ENCODE results near the gene HSPA12A. TPM values are rescaled to one million over a fixed set of nuclear protein-coding genes. Genes with fewer than 3 reads are reported as not detected.

The HSPA12A gene
- total RNA-seq, 2 donors from 2014 or later: 0.72 to 0.74 TPM

GRCh38 chr10:116766241-116766827 is 24.0 kb upstream of the HSPA12A start:
- no peak for DNase-seq
- no peaks in the 10 kb centered on the region for H3K36me3 Mint-ChIP-seq (ENCODE audit: insufficient read depth in 2 of 2)
- no peak for ATAC-seq (replicated peaks in 1 of 2)

GRCh38 chr10:116765648-116766081 is 23.3 kb upstream of the HSPA12A start:
- ATAC-seq (replicated peaks in 1 of 2): no peak
- peaks cover 0 to 2% of the 10 kb centered on the region in 2 donors for H3K9me3 Mint-ChIP-seq
- no peaks in the 10 kb centered on the region for H3K4me1 Mint-ChIP-seq (ENCODE audit: low read depth)
- no peaks in the 10 kb centered on the region for H3K36me3 Mint-ChIP-seq (ENCODE audit: insufficient read depth in 2 of 2)
- H3K27me3 Mint-ChIP-seq (ENCODE audit: low read depth): peaks cover 77% of the 10 kb centered on the region
- no peak overlapping the region for H3K27ac Mint-ChIP-seq
- DNase-seq: peak; percentile 51 to 55
- H3K4me3 Mint-ChIP-seq: no peak overlapping the region

More at GRCh38 chr10:116766241-116766827, 24.0 kb upstream of the HSPA12A start:
- no peak overlapping the region for H3K27ac Mint-ChIP-seq
- no peak overlapping the region for H3K4me3 Mint-ChIP-seq
- peaks cover 74% of the 10 kb centered on the region for H3K27me3 Mint-ChIP-seq (ENCODE audit: low read depth)
- no peaks in the 10 kb centered on the region for H3K4me1 Mint-ChIP-seq (ENCODE audit: low read depth)
- H3K9me3 Mint-ChIP-seq: peaks cover 0 to 2% of the 10 kb centered on the region in 2 donors

- Mint-ChIP-seq H3K27me3 (ENCODE audit: low read depth) (peaks cover 75% of the 10 kb centered on the region), H3K36me3 (ENCODE audit: insufficient read depth in 2 of 2) (no peaks in the 10 kb centered on the region), H3K4me3 (no peak overlapping the region), H3K27ac (no peak overlapping the region), H3K4me1 (ENCODE audit: low read depth) (no peaks in the 10 kb centered on the region), H3K9me3 (peaks cover 0 to 2% of the 10 kb centered on the region in 2 donors)
- ATAC-seq (replicated peaks in 1 of 2): no peak
- DNase-seq: no peak
Measured at GRCh38 chr10:116764979-116765378, 22.6 kb upstream of the HSPA12A start.

- peaks cover 81% of the 10 kb centered on the region for H3K27me3 Mint-ChIP-seq (ENCODE audit: low read depth)
- peaks cover 0 to 5% of the 10 kb centered on the region in 2 donors for H3K9me3 Mint-ChIP-seq
- no peaks in the 10 kb centered on the region for H3K4me1 Mint-ChIP-seq (ENCODE audit: low read depth)
- ATAC-seq (replicated peaks in 1 of 2) (no peak), DNase-seq (no peak)
- no peak overlapping the region for H3K4me3 Mint-ChIP-seq
- H3K36me3 Mint-ChIP-seq (ENCODE audit: insufficient read depth in 2 of 2): no peaks in the 10 kb centered on the region
- no peak overlapping the region for H3K27ac Mint-ChIP-seq
Measured at GRCh38 chr10:116763440-116763839, 21.1 kb upstream of the HSPA12A start.

GRCh38 chr10:116761883-116762282 is 19.5 kb upstream of the HSPA12A start:
- no peaks in the 10 kb centered on the region for H3K4me1 Mint-ChIP-seq (ENCODE audit: low read depth)
- no peak overlapping the region for H3K4me3 Mint-ChIP-seq
- ATAC-seq (replicated peaks in 1 of 2) (no peak), DNase-seq (no peak)
- H3K9me3 Mint-ChIP-seq: peaks cover 0 to 5% of the 10 kb centered on the region in 2 donors
- peaks cover 78% of the 10 kb centered on the region for H3K27me3 Mint-ChIP-seq (ENCODE audit: low read depth)
- no peak overlapping the region for H3K27ac Mint-ChIP-seq
- no peaks in the 10 kb centered on the region for H3K36me3 Mint-ChIP-seq (ENCODE audit: insufficient read depth in 2 of 2)

- Mint-ChIP-seq H3K27ac (no peak overlapping the region), H3K4me3 (no peak overlapping the region), H3K9me3 (peaks cover 0 to 5% of the 10 kb centered on the region in 2 donors), H3K4me1 (ENCODE audit: low read depth) (no peaks in the 10 kb centered on the region), H3K27me3 (ENCODE audit: low read depth) (peaks cover 69% of the 10 kb centered on the region), H3K36me3 (ENCODE audit: insufficient read depth in 2 of 2) (no peaks in the 10 kb centered on the region)
- no peak for ATAC-seq (replicated peaks in 1 of 2)
- DNase-seq: no peak
Measured at GRCh38 chr10:116760919-116761318, 18.6 kb upstream of the HSPA12A start.

- H3K36me3 Mint-ChIP-seq (ENCODE audit: insufficient read depth in 2 of 2): no peaks in the 10 kb centered on the region
- peaks cover 48% of the 10 kb centered on the region for H3K27me3 Mint-ChIP-seq (ENCODE audit: low read depth)
- no peak for ATAC-seq (replicated peaks in 1 of 2)
- no peaks in the 10 kb centered on the region for H3K4me1 Mint-ChIP-seq (ENCODE audit: low read depth)
- no peak overlapping the region for H3K4me3 Mint-ChIP-seq
- peaks cover 0 to 3% of the 10 kb centered on the region in 2 donors for H3K9me3 Mint-ChIP-seq
- DNase-seq: no peak
- H3K27ac Mint-ChIP-seq: no peak overlapping the region
Measured at GRCh38 chr10:116757246-116757645, 14.9 kb upstream of the HSPA12A start.

GRCh38 chr10:116756277-116756676 is 13.9 kb upstream of the HSPA12A start:
- no peak for ATAC-seq (replicated peaks in 1 of 2)
- no peak for DNase-seq

GRCh38 chr10:116753759-116754158 is 11.4 kb upstream of the HSPA12A start:
- no peak for ATAC-seq (replicated peaks in 1 of 2)
- H3K27ac Mint-ChIP-seq: no peak overlapping the region
- H3K36me3 Mint-ChIP-seq (ENCODE audit: insufficient read depth in 2 of 2): no peaks in the 10 kb centered on the region
- no peak for DNase-seq
- no peak overlapping the region for H3K4me3 Mint-ChIP-seq
- no peaks in the 10 kb centered on the region for H3K4me1 Mint-ChIP-seq (ENCODE audit: low read depth)
- H3K9me3 Mint-ChIP-seq: no peaks in the 10 kb centered on the region
- H3K27me3 Mint-ChIP-seq (ENCODE audit: low read depth): peaks cover 47% of the 10 kb centered on the region

More at GRCh38 chr10:116756277-116756676, 13.9 kb upstream of the HSPA12A start:
- Mint-ChIP-seq H3K4me1 (ENCODE audit: low read depth) (no peaks in the 10 kb centered on the region), H3K27me3 (ENCODE audit: low read depth) (peaks cover 46% of the 10 kb centered on the region), H3K4me3 (no peak overlapping the region), H3K9me3 (peaks cover 0 to 3% of the 10 kb centered on the region in 2 donors), H3K36me3 (ENCODE audit: insufficient read depth in 2 of 2) (no peaks in the 10 kb centered on the region), H3K27ac (no peak overlapping the region)

GRCh38 chr10:116752969-116753665 is 10.8 kb upstream of the HSPA12A start:
- no peak for ATAC-seq (replicated peaks in 1 of 2)
- no peaks in the 10 kb centered on the region for H3K4me1 Mint-ChIP-seq (ENCODE audit: low read depth)
- no peak overlapping the region for H3K27ac Mint-ChIP-seq

GRCh38 chr10:116752563-116752962 is 10.2 kb upstream of the HSPA12A start:
- peaks cover 39% of the 10 kb centered on the region for H3K27me3 Mint-ChIP-seq (ENCODE audit: low read depth)
- DNase-seq (no peak), ATAC-seq (replicated peaks in 1 of 2) (no peak)
- peaks cover 0 to 2% of the 10 kb centered on the region in 2 donors for H3K9me3 Mint-ChIP-seq
- H3K27ac Mint-ChIP-seq: no peak overlapping the region
- H3K4me3 Mint-ChIP-seq: no peak overlapping the region
- H3K36me3 Mint-ChIP-seq (ENCODE audit: insufficient read depth in 2 of 2): no peaks in the 10 kb centered on the region
- H3K4me1 Mint-ChIP-seq (ENCODE audit: low read depth): no peaks in the 10 kb centered on the region

More at GRCh38 chr10:116752969-116753665, 10.8 kb upstream of the HSPA12A start:
- H3K36me3 Mint-ChIP-seq (ENCODE audit: insufficient read depth in 2 of 2): no peaks in the 10 kb centered on the region
- peaks cover 40% of the 10 kb centered on the region for H3K27me3 Mint-ChIP-seq (ENCODE audit: low read depth)
- no peak for DNase-seq
- no peak overlapping the region for H3K4me3 Mint-ChIP-seq
- peaks cover 0 to 2% of the 10 kb centered on the region in 2 donors for H3K9me3 Mint-ChIP-seq

- no peaks in the 10 kb centered on the region for H3K36me3 Mint-ChIP-seq (ENCODE audit: insufficient read depth in 2 of 2)
- no peak overlapping the region for H3K4me3 Mint-ChIP-seq
- peaks cover 0 to 2% of the 10 kb centered on the region in 2 donors for H3K9me3 Mint-ChIP-seq
- no peaks in the 10 kb centered on the region for H3K4me1 Mint-ChIP-seq (ENCODE audit: low read depth)
- ATAC-seq (replicated peaks in 1 of 2): no peak
- H3K27me3 Mint-ChIP-seq (ENCODE audit: low read depth): peaks cover 62% of the 10 kb centered on the region
- no peak overlapping the region for H3K27ac Mint-ChIP-seq
- no peak for DNase-seq
Measured at GRCh38 chr10:116748471-116748870, 6.1 kb upstream of the HSPA12A start.

GRCh38 chr10:116748041-116748440 is 5.7 kb upstream of the HSPA12A start:
- H3K4me1 Mint-ChIP-seq (ENCODE audit: low read depth): no peaks in the 10 kb centered on the region
- H3K27ac Mint-ChIP-seq: no peak overlapping the region
- H3K27me3 Mint-ChIP-seq (ENCODE audit: low read depth): peaks cover 67% of the 10 kb centered on the region
- DNase-seq (no peak), ATAC-seq (replicated peaks in 1 of 2) (no peak)
- no peaks in the 10 kb centered on the region for H3K36me3 Mint-ChIP-seq (ENCODE audit: insufficient read depth in 2 of 2)
- no peak overlapping the region for H3K4me3 Mint-ChIP-seq
- H3K9me3 Mint-ChIP-seq: peaks cover 0 to 2% of the 10 kb centered on the region in 2 donors

Measured in activated T-cell treated with anti-CD3 and anti-CD28 coated beads, Interleukin-2, amount 50 U/mL, for 72 hours (primary cell).